H1 (cell line): Measurements from ENCODE around the gene RNASET2. TPM values are rescaled to one million over a fixed set of nuclear protein-coding genes. Genes with fewer than 3 reads are reported as not detected.

ENCODE experiments used
- CTCF ChIA-PET: fragments of 300-600 bp; sonication (Branson Sonifier 250); formaldehyde crosslinking; loops from one replicate; lab custom pipeline; 2021; ENCODE audit not compliant: partially characterized antibody; lab: Charles Lee
- POLR2A ChIA-PET: fragments of 300-600 bp; sonication (Branson Sonifier 250); formaldehyde crosslinking; loops from one replicate; lab custom pipeline; 2021; ENCODE audit warnings: inconsistent platforms; ENCODE audit not compliant: partially characterized antibody; lab: Charles Lee
- DNase-seq, 2 experiments: peaks; one replicate each; pipeline versions ENCODE4 v3.0.0 to v3.0.0-alpha.2; 2010 to 2022; ENCODE audit warnings: low spot score in 2 of 2, low read depth in 1 of 2, mixed read lengths in 1 of 2
- FAIRE-seq: peaks from 2 replicates; lab custom pipeline; 2011; peaks lifted over from hg19 to GRCh38; lab: Jason Lieb, UNC
- H2AFZ ChIP-seq: 2 replicates; pipeline ENCODE4 v1.8.1; 2012; ENCODE audit warnings: low read length, inconsistent platforms
- H2AK5ac ChIP-seq: 2 replicates; pipeline ENCODE4 v1.6.1; 2013; ENCODE audit warnings: low read depth, low read length
- H2BK120ac ChIP-seq: replicated peaks from 2 replicates; pipeline ENCODE3; 2013; ENCODE audit warnings: low read depth, low read length, inconsistent platforms
- H2BK12ac ChIP-seq: 2 replicates; pipeline ENCODE4 v1.6.1; 2013; ENCODE audit warnings: low read depth, low read length
- H2BK15ac ChIP-seq: 2 replicates; pipeline ENCODE4 v1.6.1; 2013; ENCODE audit warnings: low read length
- H2BK20ac ChIP-seq: 2 replicates; pipeline ENCODE4 v1.6.1; 2013; ENCODE audit warnings: low read length
- H2BK5ac ChIP-seq: 2 replicates; pipeline ENCODE4 v1.6.1; 2013; ENCODE audit warnings: low read depth, low read length
- H3K14ac ChIP-seq: 2 replicates; pipeline ENCODE4 v1.6.1; 2013; ENCODE audit warnings: inconsistent platforms; ENCODE audit not compliant: insufficient read length
- H3K18ac ChIP-seq: 2 replicates; pipeline ENCODE4 v1.6.1; 2013; ENCODE audit warnings: low read length; ENCODE audit errors: extremely low read depth
- H3K23ac ChIP-seq: 2 replicates; pipeline ENCODE4 v1.6.1; 2013; ENCODE audit warnings: inconsistent platforms; ENCODE audit not compliant: insufficient read length
- H3K23me2 ChIP-seq: 2 replicates; pipeline ENCODE4 v1.6.1; 2013; ENCODE audit warnings: low read depth, low read length
- H3K27ac ChIP-seq: 2 replicates; pipeline ENCODE4 v1.6.1; 2011; ENCODE audit warnings: low read depth, low read length, inconsistent platforms
- H3K27me3 ChIP-seq, 4 experiments: replicated peaks in 1 of 4; 1 replicate in 1 of 4; 2 replicates in 3 of 4; pipeline versions ENCODE4 v1.6.1 to v1.8.1; 2011 to 2013; ENCODE audit warnings: low read length in 3 of 4, mild to moderate bottlenecking in 3 of 4, inconsistent platforms in 2 of 4, mixed read lengths in 2 of 4, moderate library complexity in 1 of 4; ENCODE audit not compliant: control insufficient read depth in 3 of 4, insufficient read depth in 3 of 4; ENCODE audit errors: extremely low read depth in 1 of 4
- H3K36me3 ChIP-seq, 4 experiments: 2 replicates each; pipeline versions ENCODE4 v1.6.1 to v1.8.1; 2011 to 2013; ENCODE audit warnings: mild to moderate bottlenecking in 4 of 4, low read length in 3 of 4, moderate library complexity in 2 of 4, control low read depth in 1 of 4, inconsistent platforms in 1 of 4; ENCODE audit not compliant: insufficient read depth in 4 of 4, control insufficient read depth in 2 of 4
- H3K4ac ChIP-seq: replicated peaks from 2 replicates; pipeline ENCODE3; 2013; ENCODE audit warnings: low read length, low read depth, mixed read lengths, inconsistent platforms; ENCODE audit not compliant: insufficient read length
- H3K4me1 ChIP-seq, 4 experiments: replicated peaks in 1 of 4; 1 replicate in 1 of 4; 2 replicates in 3 of 4; pipeline versions ENCODE4 v1.6.1 to v1.8.1; 2011 to 2013; ENCODE audit warnings: low read length in 3 of 4, inconsistent platforms in 2 of 4, mixed read lengths in 1 of 4; ENCODE audit not compliant: insufficient read depth in 4 of 4, control insufficient read depth in 3 of 4
- H3K4me2 ChIP-seq, 2 experiments: 2 replicates each; pipeline versions ENCODE4 v1.6.1 to v1.8.1; 2011 to 2013; ENCODE audit warnings: low read depth in 2 of 2, low read length in 2 of 2, control low read depth in 1 of 2, inconsistent platforms in 1 of 2, mild to moderate bottlenecking in 1 of 2; ENCODE audit not compliant: insufficient read depth in 1 of 2
- H3K4me3 ChIP-seq, 4 experiments: fragments of 200-600, 300-600 bp in 1 of 4; sonication (generic), shearing (Covaris generic), sonication (Bioruptor Twin) in 1 of 4; 2 replicates each; pipeline versions ENCODE4 v1.5.1 to v1.8.1; 2011 to 2016; ENCODE audit warnings: low read length in 4 of 4, low read depth in 3 of 4, control low read depth in 2 of 4, inconsistent platforms in 2 of 4, mild to moderate bottlenecking in 2 of 4, mixed read lengths in 1 of 4, moderate library complexity in 1 of 4; ENCODE audit not compliant: insufficient read depth in 2 of 4; ENCODE audit errors: extremely low read depth in 1 of 4
- H3K56ac ChIP-seq: replicated peaks from 2 replicates; pipeline ENCODE3; 2013; ENCODE audit warnings: low read depth, mild to moderate bottlenecking, mixed read lengths, low read length, inconsistent platforms; ENCODE audit not compliant: insufficient read length
- H3K79me1 ChIP-seq: 2 replicates; pipeline ENCODE4 v1.6.1; 2013; ENCODE audit warnings: low read depth, low read length, control low read depth
- H3K79me2 ChIP-seq, 2 experiments: 2 replicates each; pipeline versions ENCODE4 v1.6.1 to v1.8.1; 2012 to 2013; ENCODE audit warnings: low read length in 2 of 2, mild to moderate bottlenecking in 2 of 2, inconsistent platforms in 1 of 2; ENCODE audit not compliant: insufficient read depth in 2 of 2, control insufficient read depth in 1 of 2
- H3K9ac ChIP-seq, 4 experiments: replicated peaks in 1 of 4; 1 replicate in 1 of 4; 2 replicates in 3 of 4; pipeline versions ENCODE4 v1.6.1 to v1.8.1; 2011 to 2013; ENCODE audit warnings: low read depth in 3 of 4, low read length in 3 of 4, control low read depth in 2 of 4, mild to moderate bottlenecking in 2 of 4, moderate library complexity in 2 of 4, inconsistent platforms in 1 of 4; ENCODE audit errors: extremely low read depth in 1 of 4
- H3K9me3 ChIP-seq, 2 experiments: 2 replicates each; pipeline versions ENCODE4 v1.6.1 to v1.8.1; 2012 to 2013; ENCODE audit warnings: mild to moderate bottlenecking in 2 of 2, moderate library complexity in 2 of 2, control low read depth in 1 of 2, inconsistent platforms in 1 of 2, low read depth in 1 of 2, low read length in 1 of 2, mixed read lengths in 1 of 2; ENCODE audit not compliant: insufficient read depth in 2 of 2
- H4K20me1 ChIP-seq, 2 experiments: replicated peaks in 1 of 2; 2 replicates each; pipeline versions ENCODE3 to v1.8.1; 2011 to 2013; ENCODE audit warnings: inconsistent platforms in 2 of 2, low read length in 2 of 2, mild to moderate bottlenecking in 1 of 2; ENCODE audit not compliant: insufficient read depth in 2 of 2, control insufficient read depth in 1 of 2
- H4K5ac ChIP-seq: 2 replicates; pipeline ENCODE4 v1.6.1; 2013; ENCODE audit warnings: low read length, low read depth, mixed read lengths, inconsistent platforms; ENCODE audit not compliant: insufficient read length
- H4K8ac ChIP-seq: 2 replicates; pipeline ENCODE4 v1.8.0; 2013; ENCODE audit warnings: mild to moderate bottlenecking, moderate library complexity, low read length, inconsistent platforms; ENCODE audit not compliant: insufficient read depth; ENCODE audit errors: extremely low read depth
- H4K91ac ChIP-seq: replicated peaks from 2 replicates; pipeline ENCODE3; 2013; ENCODE audit warnings: low read length, mixed read lengths, inconsistent platforms; ENCODE audit not compliant: insufficient read length
- CBX8 ChIP-seq: fragments of 300-800, 300-1000 bp; sonication (generic); IDR thresholded peaks from 2 replicates; pipeline ENCODE4 v1.7.1; 2016; ENCODE audit warnings: low read depth, low read length, borderline replicate concordance
- CTCF ChIP-seq, 3 experiments: IDR thresholded peaks; 1 replicate in 2 of 3; 2 replicates in 1 of 3; pipeline versions ENCODE4 v1.5.1 to v1.6.1; 2011; ENCODE audit warnings: low read length in 3 of 3, mild to moderate bottlenecking in 3 of 3, inconsistent platforms in 2 of 3, low read depth in 1 of 3, moderate library complexity in 1 of 3; ENCODE audit not compliant: insufficient read depth in 1 of 3; ENCODE audit errors: control extremely low read depth in 1 of 3
- GABPA ChIP-seq: IDR thresholded peaks from 2 replicates; pipeline ENCODE4 v1.6.1; 2011; ENCODE audit warnings: mild to moderate bottlenecking, low read length, moderate library complexity, borderline replicate concordance; ENCODE audit not compliant: insufficient read depth
- KDM5A ChIP-seq: fragments of 200-600 bp; IDR thresholded peaks from 2 replicates; pipeline ENCODE4 v1.7.1; 2012; ENCODE audit warnings: mild to moderate bottlenecking, low read length, inconsistent platforms, mixed read lengths
- POU5F1 ChIP-seq: IDR thresholded peaks from 2 replicates; pipeline ENCODE4 v1.6.1; 2011; ENCODE audit warnings: low read depth, mild to moderate bottlenecking, low read length, moderate library complexity
- RAD21 ChIP-seq, 2 experiments: IDR thresholded peaks in 1 of 2; conservative IDR thresholded peaks in 1 of 2; 2 replicates each; pipeline ENCODE4 v1.6.1; 2011; ENCODE audit warnings: low read depth in 2 of 2, low read length in 2 of 2, improper control_type of control experiment in 1 of 2, inconsistent platforms in 1 of 2, mild to moderate bottlenecking in 1 of 2, moderate library complexity in 1 of 2
- RXRA ChIP-seq: IDR thresholded peaks from 2 replicates; pipeline ENCODE4 v1.6.1; 2011; ENCODE audit warnings: low read depth, mild to moderate bottlenecking, low read length, moderate library complexity; ENCODE audit not compliant: insufficient read depth
- SAP30 ChIP-seq: fragments of 300-600 bp; sonication (generic); IDR thresholded peaks from 2 replicates; pipeline ENCODE4 v1.7.1; 2012; ENCODE audit warnings: low read length, moderate library complexity, mild to moderate bottlenecking, inconsistent platforms; ENCODE audit not compliant: insufficient read depth, insufficient replicate concordance
- WGBS, 2 experiments: shearing (Covaris generic) in 1 of 2; methylation state at CpG; one replicate each; pipeline versions ENCODE4 v1.1.6 to v1.1.7; 2013 to 2015; ENCODE audit warnings: low lambda C conversion rate in 2 of 2, mixed read lengths in 2 of 2, inconsistent platforms in 1 of 2, low coverage in 1 of 2, missing lambda C conversion rate in 1 of 2; ENCODE audit not compliant: insufficient replicate concordance in 2 of 2, insufficient coverage in 1 of 2, insufficient read length in 1 of 2; ENCODE audit errors: extremely low coverage in 1 of 2, missing lambda C conversion rate in 1 of 2; 5-methylcytosine and 5-hydroxymethylcytosine counted together
- polyA plus RNA-seq, 7 experiments: library from polyadenylated mRNA; depleted of rRNA in 3 of 7; stranded (reverse) in 5 of 7; unstranded in 2 of 7; fragments of >200 nt in 5 of 7; fragments of 200-250 nt in 2 of 7; gene quantifications; 1 replicate in 5 of 7; 2 replicates in 1 of 7; 4 replicates in 1 of 7; pipeline versions ENCODE4 v1.2.1 to v1.2.3, GENCODE V29; 2011 to 2013; ENCODE audit warnings: missing spikeins in 2 of 7, mixed read lengths in 2 of 7
- total RNA-seq: library from RNA; stranded (reverse); fragmentation: NEBNext Ultra II Directional; extraction: Animal tissue kit (Norgen Biotek cat#: 25700); gene quantifications from 2 replicates; pipeline ENCODE4 v1.2.1, GENCODE V29; 2021

The RNASET2 gene
- total and polyA plus RNA-seq, 2 of the 8 experiments (the other 6 are each of a cell fraction or from before 2014, with no cell fraction given) = 15.7 to 22.9 TPM

- H3K4me2 ChIP-seq = no peak overlapping the region
- no peak overlapping the region for H4K5ac ChIP-seq
- H3K9me3 ChIP-seq = peaks cover 6 to 8% of the 10 kb centered on the region in 2 experiments
- no peak overlapping the region for H3K9ac ChIP-seq
- H3K79me1 ChIP-seq = peaks cover 3% of the 10 kb centered on the region
- H3K4me3 ChIP-seq = no peak overlapping the region
- no peak overlapping the region for H2BK5ac ChIP-seq
- peaks cover 0 to 10% (median 2%) of the 10 kb centered on the region in 4 experiments; a peak in 2 of 8 replicates for H3K36me3 ChIP-seq
- no peak overlapping the region for H4K8ac ChIP-seq
- H2BK120ac ChIP-seq = no peak overlapping the region
- FAIRE-seq (no peak), DNase-seq (no peak)
- H3K79me2 ChIP-seq = no peaks in the 10 kb centered on the region; a peak in 1 of 4 replicates
- H3K56ac ChIP-seq = no peak overlapping the region
- H2BK12ac ChIP-seq = no peak overlapping the region
- no peak overlapping the region for H2BK20ac ChIP-seq
- POLR2A ChIA-PET = no interaction called here
- H2AK5ac ChIP-seq = no peak overlapping the region
- TF ChIP-seq RXRA (no peak), SAP30 (no peak), POU5F1 (no peak), CBX8 (no peak), CTCF (IDR thresholded peaks at IDR 0.05; ENCODE audit: control extremely low read depth in 1 of 3, insufficient read depth in 1 of 3, low read depth in 1 of 3, low read length in 3 of 3) (no peak), KDM5A (no peak), RAD21 (IDR thresholded peaks at IDR 0.05 in 1 of 2, conservative IDR thresholded peaks at IDR 0.05 in 1 of 2; ENCODE audit: low read depth in 2 of 2, low read length in 2 of 2) (no peak), GABPA (no peak)
- CTCF ChIA-PET = interaction anchor here (0.7 to 5.3 kb wide), 9 partner anchors 8 to 182 kb away, joined by 3 to 40 read pairs (median 4); no protein-coding TSS in a partner anchor
- no peak overlapping the region for H3K4ac ChIP-seq
- H3K14ac ChIP-seq = no peak overlapping the region
- no peak overlapping the region for H3K27ac ChIP-seq
- peaks cover 3 to 14% (median 9%) of the 10 kb centered on the region in 4 experiments for H3K4me1 ChIP-seq
- H4K20me1 ChIP-seq = peaks cover 0 to 2% of the 10 kb centered on the region in 2 experiments
- peaks cover 17% of the 10 kb centered on the region; the same call in 1 of the 2 replicates for H3K23me2 ChIP-seq
- H2AFZ ChIP-seq = no peak overlapping the region
- H3K27me3 ChIP-seq = peaks cover 0 to 6% (median 0%) of the 10 kb centered on the region in 4 experiments; a peak in 3 of 7 replicates
- H3K18ac ChIP-seq = no peak overlapping the region
- no peak overlapping the region for H2BK15ac ChIP-seq
- WGBS, 2 experiments = 94% methylated on average over 6 of the region's 6 CpGs; no CpG with 5 or more reads in 1 of the 2 experiments
- no peak overlapping the region for H3K23ac ChIP-seq
- H4K91ac ChIP-seq = no peak overlapping the region
These were observed 2.1 kb downstream of the RNASET2 start for GRCh38 chr6:166954118-166954713.
